H9 (cell line): ENCODE data around the gene OPN4. TPM values are rescaled to one million over a fixed set of nuclear protein-coding genes. Genes with fewer than 3 reads are reported as not detected.

Experiments used
- DNase-seq: peaks from one replicate; pipeline ENCODE4 v3.0.0-alpha.2; 2017
- H2AFZ ChIP-seq: one replicate; pipeline ENCODE4 v1.6.1; 2013; ENCODE audit warnings: mild to moderate bottlenecking, low read length, control low read depth, moderate library complexity
- H2AK5ac ChIP-seq: 2 replicates; pipeline ENCODE4 v1.6.1; 2013; ENCODE audit warnings: low read length, control low read depth, mixed read lengths; ENCODE audit not compliant: insufficient read length
- H2BK120ac ChIP-seq: one replicate; pipeline ENCODE4 v1.6.1; 2013; ENCODE audit warnings: low read depth, mild to moderate bottlenecking, low read length, control low read depth, inconsistent platforms; ENCODE audit not compliant: poor library complexity, severe bottlenecking
- H2BK12ac ChIP-seq: 2 replicates; pipeline ENCODE4 v1.6.1; 2013; ENCODE audit warnings: low read length, control low read depth, mixed read lengths, low read depth; ENCODE audit not compliant: insufficient read length
- H2BK15ac ChIP-seq: 2 replicates; pipeline ENCODE4 v1.6.1; 2013; ENCODE audit warnings: low read depth, low read length, control low read depth
- H2BK20ac ChIP-seq: one replicate; pipeline ENCODE4 v1.6.1; 2013; ENCODE audit warnings: low read depth, mild to moderate bottlenecking, low read length, control low read depth, inconsistent platforms; ENCODE audit not compliant: poor library complexity, severe bottlenecking
- H2BK5ac ChIP-seq: 2 replicates; pipeline ENCODE4 v1.6.1; 2013; ENCODE audit warnings: low read length, control low read depth, mixed read lengths; ENCODE audit not compliant: insufficient read length
- H3K14ac ChIP-seq: 2 replicates; pipeline ENCODE4 v1.6.1; 2013; ENCODE audit warnings: low read length, control low read depth; ENCODE audit not compliant: insufficient read depth
- H3K18ac ChIP-seq: 2 replicates; pipeline ENCODE4 v1.6.1; 2013; ENCODE audit warnings: low read depth, mild to moderate bottlenecking, mixed read lengths, low read length, control low read depth; ENCODE audit not compliant: insufficient read length
- H3K23ac ChIP-seq: 2 replicates; pipeline ENCODE4 v1.6.1; 2013; ENCODE audit warnings: low read length, control low read depth, mixed read lengths, low read depth; ENCODE audit not compliant: insufficient read length
- H3K23me2 ChIP-seq: 2 replicates; pipeline ENCODE4 v1.6.1; 2013; ENCODE audit warnings: low read depth, mild to moderate bottlenecking, mixed read lengths, low read length, control low read depth; ENCODE audit not compliant: insufficient read length, poor library complexity, severe bottlenecking
- H3K27ac ChIP-seq: 2 replicates; pipeline ENCODE4 v1.5.1; 2013; ENCODE audit warnings: low read length, control low read depth, mixed read lengths, low read depth; ENCODE audit not compliant: insufficient read length
- H3K27me3 ChIP-seq: 2 replicates; pipeline ENCODE4 v1.6.1; 2013; ENCODE audit warnings: low read length, control low read depth, inconsistent platforms; ENCODE audit not compliant: insufficient read depth
- H3K4ac ChIP-seq: 2 replicates; pipeline ENCODE4 v1.6.1; 2013; ENCODE audit warnings: low read depth, mild to moderate bottlenecking, control low read depth, inconsistent platforms, low read length, moderate library complexity
- H3K4me1 ChIP-seq: 2 replicates; pipeline ENCODE4 v1.6.1; 2013; ENCODE audit warnings: low read length, control low read depth, inconsistent platforms; ENCODE audit not compliant: insufficient read depth
- H3K4me2 ChIP-seq: 2 replicates; pipeline ENCODE4 v1.6.1; 2013; ENCODE audit warnings: low read length, control low read depth, mixed read lengths; ENCODE audit not compliant: insufficient read length, insufficient read depth
- H3K56ac ChIP-seq: 2 replicates; pipeline ENCODE4 v1.6.1; 2013; ENCODE audit warnings: low read depth, mild to moderate bottlenecking, mixed read lengths, low read length, control low read depth; ENCODE audit not compliant: insufficient read length
- H3K79me1 ChIP-seq: 2 replicates; pipeline ENCODE4 v1.6.1; 2013; ENCODE audit warnings: low read depth, mild to moderate bottlenecking, moderate library complexity, low read length, control low read depth, inconsistent platforms; ENCODE audit not compliant: insufficient read depth, poor library complexity, severe bottlenecking
- H3K79me2 ChIP-seq: 2 replicates; pipeline ENCODE4 v1.6.1; 2013; ENCODE audit warnings: low read length, control low read depth, inconsistent platforms; ENCODE audit not compliant: insufficient read depth
- H3K9ac ChIP-seq: 2 replicates; pipeline ENCODE4 v1.6.1; 2013; ENCODE audit warnings: low read length, control low read depth, mixed read lengths; ENCODE audit not compliant: insufficient read length; ENCODE audit errors: extremely low read depth
- H3K9me3 ChIP-seq: one replicate; pipeline ENCODE4 v1.6.1; 2013; ENCODE audit warnings: low read depth, low read length, inconsistent platforms; ENCODE audit not compliant: control insufficient read depth
- H3T11ph ChIP-seq: one replicate; pipeline ENCODE4 v1.6.1; 2013; ENCODE audit warnings: mild to moderate bottlenecking, low read length, control low read depth, inconsistent platforms
- H4K20me1 ChIP-seq: one replicate; pipeline ENCODE4 v1.6.1; 2013; ENCODE audit not compliant: control insufficient read depth, insufficient read length, insufficient read depth
- H4K5ac ChIP-seq: 2 replicates; pipeline ENCODE4 v1.6.1; 2013; ENCODE audit warnings: low read depth, mild to moderate bottlenecking, mixed read lengths, low read length, control low read depth; ENCODE audit not compliant: insufficient read length
- H4K8ac ChIP-seq: replicated peaks from 2 replicates; pipeline ENCODE4 v1.6.1; 2013; ENCODE audit warnings: low read length, control low read depth, mixed read lengths, low read depth; ENCODE audit not compliant: insufficient read length
- H4K91ac ChIP-seq: 2 replicates; pipeline ENCODE4 v1.6.1; 2013; ENCODE audit warnings: low read depth, mild to moderate bottlenecking, moderate library complexity, mixed read lengths, low read length, control low read depth; ENCODE audit not compliant: insufficient read length
- H3K27ac Mint-ChIP-seq, 3 experiments: 2 replicates in 2 of 3; 3 replicates in 1 of 3; pipeline ENCODE4 v1.8.0; 2020 to 2021; ENCODE audit warnings: mixed read lengths in 3 of 3, mild to moderate bottlenecking in 1 of 3, moderate library complexity in 1 of 3
- H3K27me3 Mint-ChIP-seq: 2 replicates; pipeline ENCODE4 v1.8.0; 2021; ENCODE audit warnings: low read depth, mild to moderate bottlenecking, moderate library complexity, mixed read lengths
- H3K36me3 Mint-ChIP-seq, 3 experiments: 2 replicates in 2 of 3; 3 replicates in 1 of 3; pipeline ENCODE4 v1.8.0; 2020 to 2021; ENCODE audit warnings: low read depth in 3 of 3, mixed read lengths in 3 of 3; ENCODE audit not compliant: insufficient read depth in 1 of 3
- H3K4me1 Mint-ChIP-seq, 2 experiments: 2 replicates each; pipeline ENCODE4 v1.8.0; 2020; ENCODE audit warnings: mixed read lengths in 2 of 2
- H3K4me3 Mint-ChIP-seq, 2 experiments: 2 replicates in 1 of 2; 3 replicates in 1 of 2; pipeline ENCODE4 v1.8.0; 2020 to 2021; ENCODE audit warnings: mild to moderate bottlenecking in 2 of 2, mixed read lengths in 2 of 2, moderate library complexity in 1 of 2
- H3K9me3 Mint-ChIP-seq, 2 experiments: 2 replicates in 1 of 2; 3 replicates in 1 of 2; pipeline ENCODE4 v1.8.0; 2020; ENCODE audit warnings: mild to moderate bottlenecking in 2 of 2, mixed read lengths in 2 of 2, moderate library complexity in 1 of 2
- CTCF ChIP-seq: fragments of 200-600 bp; sonication (generic); conservative IDR thresholded peaks from 3 replicates; pipeline ENCODE4 v1.8.0; 2021; ENCODE audit warnings: antibody characterized with exemption, mild to moderate bottlenecking
- WGBS: extraction: QIAGEN DNeasy Blood & Tissue Kit; methylation state at CpG from one replicate; pipeline ENCODE4 v1.1.7; 2013; ENCODE audit warnings: missing lambda C conversion rate, low lambda C conversion rate, mixed read lengths; ENCODE audit not compliant: insufficient read length; ENCODE audit errors: extremely low coverage; 5-methylcytosine and 5-hydroxymethylcytosine counted together
- total RNA-seq: library from RNA; stranded (reverse); gene quantifications from 2 replicates; pipeline ENCODE4 v1.2.1, GENCODE V29; 2021

Gene OPN4
- total RNA-seq, 1 experiment from 2014 or later: not detected

- no peak overlapping the region for H2AK5ac ChIP-seq
- H3K27me3 Mint-ChIP-seq: no peaks in the 10 kb centered on the region
- no CpG with 5 or more reads among the region's 13 CpGs for WGBS
Observed at GRCh38 chr10:86678999-86679792, 24.8 kb downstream of the OPN4 start.

More at GRCh38 chr10:86678999-86679792, 24.8 kb downstream of the OPN4 start:
- Histone ChIP-seq H3T11ph (no peak overlapping the region), H2BK20ac (no peak overlapping the region), H2BK12ac (no peak overlapping the region), H3K79me2 (no peaks in the 10 kb centered on the region), H3K4me1 (no peaks in the 10 kb centered on the region), H3K9me3 (no peaks in the 10 kb centered on the region), H2BK120ac (no peak overlapping the region), H2AFZ (no peak overlapping the region), H3K23ac (no peak overlapping the region), H3K27me3 (no peaks in the 10 kb centered on the region), H2BK15ac (no peak overlapping the region), H3K9ac (no peak overlapping the region), H2BK5ac (no peak overlapping the region), H4K8ac (no peak overlapping the region), H3K4ac (no peak overlapping the region), H3K23me2 (no peaks in the 10 kb centered on the region), H3K56ac (no peak overlapping the region), H3K18ac (no peak overlapping the region), H4K5ac (no peak overlapping the region), H4K20me1 (no peaks in the 10 kb centered on the region), H3K79me1 (no peaks in the 10 kb centered on the region), H4K91ac (no peak overlapping the region), H3K27ac (no peak overlapping the region), H3K4me2 (no peak overlapping the region), H3K14ac (no peak overlapping the region)
- Mint-ChIP-seq H3K4me1 (peaks cover 8 to 20% of the 10 kb centered on the region in 2 experiments), H3K4me3 (no peak overlapping the region), H3K27ac (no peak overlapping the region; a peak in 2 of 7 replicates), H3K9me3 (no peaks in the 10 kb centered on the region), H3K36me3 (no peaks in the 10 kb centered on the region)
- DNase-seq: no peak
- no peak for TF ChIP-seq CTCF
